ENCODE data around the gene GCA. TPM values are rescaled to one million over a fixed set of nuclear protein-coding genes. Genes with fewer than 3 reads are reported as not detected.

GCA gene
- total RNA-seq, 1 donor: 3.3 TPM

DNA sequence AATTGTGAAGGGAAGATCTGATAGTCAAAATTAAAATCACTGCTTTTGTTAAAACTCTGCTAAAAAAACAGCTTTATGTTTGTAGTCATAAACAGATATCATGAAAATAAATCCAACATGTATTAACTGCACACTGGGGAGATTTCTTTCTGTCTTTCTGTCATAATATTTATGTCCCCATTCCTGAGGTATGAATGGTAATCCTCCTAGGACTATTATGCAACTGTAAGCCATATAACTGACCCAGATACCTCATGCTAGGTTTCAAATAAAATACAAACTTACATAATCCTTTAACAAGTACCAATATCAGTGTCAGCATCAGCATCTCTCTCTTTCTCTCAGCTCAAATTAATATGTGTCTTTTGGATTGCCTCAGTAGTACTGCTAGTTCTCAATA lies 43.7 kb upstream of the GCA start:
- DNase-seq (ENCODE audit: insufficient read length, low spot score, missing footprints): no peak
- Histone ChIP-seq H3K79me2 (ENCODE audit: insufficient read depth, low read length) (no peaks in the 10 kb centered on the region), H3K9me3 (ENCODE audit: low read depth, low read length) (no peaks in the 10 kb centered on the region), H3K36me3 (ENCODE audit: insufficient read depth, low read length) (no peaks in the 10 kb centered on the region), H3K4me1 (ENCODE audit: insufficient read depth, low read length) (peaks cover 13% of the 10 kb centered on the region), H3K27me3 (ENCODE audit: insufficient read depth, low read length) (no peaks in the 10 kb centered on the region), H4K20me1 (ENCODE audit: insufficient read depth, low read length) (no peaks in the 10 kb centered on the region), H3K4me2 (ENCODE audit: insufficient read depth, low read length) (peak overlapping the region; percentile 32), H3K4me3 (ENCODE audit: insufficient read depth, low read length) (no peak overlapping the region), H2AFZ (ENCODE audit: low read length) (no peak overlapping the region), H3K27ac (ENCODE audit: low read depth, low read length) (no peak overlapping the region)
- no peak for TF ChIP-seq CTCF (IDR thresholded peaks at IDR 0.05; ENCODE audit: extremely low read depth, low read depth, low read length)

DNA sequence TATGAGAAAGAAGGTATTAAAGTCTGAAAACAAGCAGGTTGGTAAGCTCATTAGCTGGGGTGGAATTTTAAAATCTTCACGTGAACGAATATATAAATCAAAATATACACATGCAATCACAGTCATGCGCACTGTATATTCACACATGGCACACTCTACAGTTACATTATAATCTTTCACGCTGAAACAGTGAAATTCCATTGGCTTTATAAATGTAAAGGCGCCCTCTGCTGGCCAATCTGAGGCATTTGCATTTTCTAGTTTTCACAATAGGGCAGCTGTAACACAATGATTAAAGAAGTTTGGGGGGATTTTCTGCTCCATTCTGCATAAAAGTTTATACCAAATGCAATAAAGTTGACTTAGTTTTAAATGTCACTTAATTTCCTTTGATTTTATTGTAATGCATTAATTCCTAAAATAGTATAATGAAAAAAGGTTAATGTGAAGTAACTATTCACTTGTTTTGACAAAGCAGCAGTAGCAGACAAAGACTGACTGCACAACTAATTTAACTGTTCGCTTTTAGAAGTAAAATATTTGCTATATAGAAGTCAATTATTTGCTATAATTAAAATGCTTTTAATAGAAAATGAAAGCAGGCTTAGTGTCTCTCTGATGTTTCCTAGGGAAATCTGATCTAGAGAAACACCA lies 42.7 kb upstream of the GCA start:
- peak; percentile 81 for TF ChIP-seq CTCF (IDR thresholded peaks at IDR 0.05; ENCODE audit: extremely low read depth, low read depth, low read length)
- Histone ChIP-seq H3K27ac (ENCODE audit: low read depth, low read length) (no peak overlapping the region), H3K27me3 (ENCODE audit: insufficient read depth, low read length) (no peaks in the 10 kb centered on the region), H3K4me2 (ENCODE audit: insufficient read depth, low read length) (peak overlapping the region; percentile 79), H3K79me2 (ENCODE audit: insufficient read depth, low read length) (no peaks in the 10 kb centered on the region), H3K36me3 (ENCODE audit: insufficient read depth, low read length) (no peaks in the 10 kb centered on the region), H3K4me1 (ENCODE audit: insufficient read depth, low read length) (peaks cover 13% of the 10 kb centered on the region), H2AFZ (ENCODE audit: low read length) (no peak overlapping the region), H4K20me1 (ENCODE audit: insufficient read depth, low read length) (no peaks in the 10 kb centered on the region), H3K4me3 (ENCODE audit: insufficient read depth, low read length) (peak overlapping the region; percentile 48), H3K9me3 (ENCODE audit: low read depth, low read length) (no peaks in the 10 kb centered on the region)
- DNase-seq (ENCODE audit: insufficient read length, low spot score, missing footprints): peak; percentile 55

- Histone ChIP-seq H3K36me3 (ENCODE audit: insufficient read depth, low read length) (no peaks in the 10 kb centered on the region), H3K27me3 (ENCODE audit: insufficient read depth, low read length) (no peaks in the 10 kb centered on the region), H3K4me3 (ENCODE audit: insufficient read depth, low read length) (no peak overlapping the region), H2AFZ (ENCODE audit: low read length) (no peak overlapping the region), H3K9me3 (ENCODE audit: low read depth, low read length) (no peaks in the 10 kb centered on the region), H3K27ac (ENCODE audit: low read depth, low read length) (no peak overlapping the region), H3K4me1 (ENCODE audit: insufficient read depth, low read length) (peaks cover 13% of the 10 kb centered on the region), H3K79me2 (ENCODE audit: insufficient read depth, low read length) (no peaks in the 10 kb centered on the region), H4K20me1 (ENCODE audit: insufficient read depth, low read length) (no peaks in the 10 kb centered on the region), H3K4me2 (ENCODE audit: insufficient read depth, low read length) (no peak overlapping the region)
- DNase-seq (ENCODE audit: insufficient read length, low spot score, missing footprints): no peak
- no peak for TF ChIP-seq CTCF (IDR thresholded peaks at IDR 0.05; ENCODE audit: extremely low read depth, low read depth, low read length)
Observed at GRCh38 chr2:162301877-162302276, 42.1 kb upstream of the GCA start.

DNA sequence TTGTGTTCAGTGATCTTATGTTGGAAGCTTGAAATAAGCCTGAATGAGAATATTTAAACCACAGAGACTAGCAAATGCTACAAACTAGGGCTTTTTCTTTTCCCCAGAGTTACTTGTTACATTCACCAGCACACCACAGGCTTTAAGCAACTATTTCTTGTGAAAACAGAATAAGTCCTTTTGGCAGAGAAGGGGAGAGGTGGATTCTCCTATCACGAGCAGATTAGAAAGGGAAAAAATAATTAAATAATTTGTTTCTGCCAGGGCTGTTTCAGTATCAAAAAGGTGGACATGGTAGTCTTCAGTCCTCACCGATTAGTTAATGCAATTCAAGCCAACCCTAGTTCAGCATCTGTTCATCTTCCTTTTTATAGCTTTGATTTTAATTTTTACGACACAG lies 38.0 kb upstream of the GCA start:
- no peaks in the 10 kb centered on the region for H3K27me3 ChIP-seq (ENCODE audit: insufficient read depth, low read length)
- no peaks in the 10 kb centered on the region for H3K36me3 ChIP-seq (ENCODE audit: insufficient read depth, low read length)
- no peaks in the 10 kb centered on the region for H4K20me1 ChIP-seq (ENCODE audit: insufficient read depth, low read length)
- H3K4me3 ChIP-seq (ENCODE audit: insufficient read depth, low read length): no peak overlapping the region
- H3K79me2 ChIP-seq (ENCODE audit: insufficient read depth, low read length): no peaks in the 10 kb centered on the region
- no peak for TF ChIP-seq CTCF (IDR thresholded peaks at IDR 0.05; ENCODE audit: extremely low read depth, low read depth, low read length)
- H3K4me1 ChIP-seq (ENCODE audit: insufficient read depth, low read length): peaks cover 3% of the 10 kb centered on the region
- no peak overlapping the region for H3K4me2 ChIP-seq (ENCODE audit: insufficient read depth, low read length)
- no peak overlapping the region for H3K27ac ChIP-seq (ENCODE audit: low read depth, low read length)
- no peak for DNase-seq (ENCODE audit: insufficient read length, low spot score, missing footprints)
- H3K9me3 ChIP-seq (ENCODE audit: low read depth, low read length): no peaks in the 10 kb centered on the region
- no peak overlapping the region for H2AFZ ChIP-seq (ENCODE audit: low read length)
